Limb (tissue), 2 donors: ENCODE data around the gene FOXP1.
A peak's percentile ranks its signal among the peaks of the same experiment; 100 is the strongest.
"Not testable (repeated sequence)": the region's sequence is repeated elsewhere in the genome, so short reads cannot be mapped to it uniquely, and the experiment has no call there.

Source experiments
- DNase-seq, 2 donors: peaks; one replicate each; pipeline ENCODE4 v3.0.0-alpha.2; 2016; ENCODE audit errors: extremely low spot score in 2 of 2

The FOXP1 gene

GRCh38 chr3:71532639-71533395 lies 50.7 kb downstream of the FOXP1 start:
- no peak for DNase-seq

GRCh38 chr3:71530903-71531530 lies 52.5 kb downstream of the FOXP1 start:
- DNase-seq, result no peak

GRCh38 chr3:71528816-71529215 lies 54.7 kb downstream of the FOXP1 start:
- no peak for DNase-seq

- not testable (repeated sequence) for DNase-seq
These were observed 57.1 kb downstream of the FOXP1 start for GRCh38 chr3:71526448-71526847.

GRCh38 chr3:71525391-71525790 lies 58.1 kb downstream of the FOXP1 start:
- DNase-seq, result no peak

- no peak for DNase-seq
These were observed 58.9 kb downstream of the FOXP1 start for GRCh38 chr3:71524672-71525071.

GRCh38 chr3:71523628-71524027 lies 59.9 kb downstream of the FOXP1 start:
- no peak for DNase-seq

GRCh38 chr3:71521940-71522876 lies 61.3 kb downstream of the FOXP1 start:
- no peak for DNase-seq

- DNase-seq, result no peak
These were observed 62.5 kb downstream of the FOXP1 start for GRCh38 chr3:71521021-71521352.

GRCh38 chr3:71520161-71521020 lies 63.1 kb downstream of the FOXP1 start:
- no peak for DNase-seq

GRCh38 chr3:71518089-71518488 lies 65.4 kb downstream of the FOXP1 start:
- no peak for DNase-seq

- DNase-seq, result no peak
These were observed 66.2 kb downstream of the FOXP1 start for GRCh38 chr3:71517271-71517791.

GRCh38 chr3:71515636-71516365 lies 67.7 kb downstream of the FOXP1 start:
- peak in 1 of 2 donors; percentile 12 for DNase-seq

- no peak for DNase-seq
These were observed 68.9 kb downstream of the FOXP1 start for GRCh38 chr3:71514621-71515020.

GRCh38 chr3:71513515-71513914 lies 70.0 kb downstream of the FOXP1 start:
- DNase-seq, result no peak

GRCh38 chr3:71513081-71513480 lies 70.4 kb downstream of the FOXP1 start:
- DNase-seq, result no peak

- DNase-seq, result no peak
These were observed 71.0 kb downstream of the FOXP1 start for GRCh38 chr3:71512544-71512943.

- DNase-seq, result no peak
These were observed 71.5 kb downstream of the FOXP1 start for GRCh38 chr3:71512000-71512399.

GRCh38 chr3:71511446-71511845 lies 72.1 kb downstream of the FOXP1 start:
- DNase-seq, result no peak

- DNase-seq, result peak; percentile 24 to 45
These were observed 72.5 kb downstream of the FOXP1 start for GRCh38 chr3:71511037-71511436.
